ENCODE measurements around the gene EIF2A. TPM values are rescaled to one million over a fixed set of nuclear protein-coding genes. Genes with fewer than 3 reads are reported as not detected.
"Not testable (repeated sequence)": the region's sequence is repeated elsewhere in the genome, so short reads cannot be mapped to it uniquely, and the experiment has no call there.

The EIF2A gene
- total RNA-seq, 4 donors from 2014 or later, result 98.4 to 178 (median 140) TPM

- WGBS, 2 donors (ENCODE audit: low coverage in 1 of 2), result 46 to 53% methylated on average over 3 of the region's 4 CpGs
- no peak for ATAC-seq
These were observed 53.2 kb downstream of the EIF2A start for GRCh38 chr3:150599611-150600297.

GRCh38 chr3:150600647-150601530 is 54.3 kb downstream of the EIF2A start:
- H3K27ac ChIP-seq, H3K27me3 ChIP-seq, H3K4me3 ChIP-seq, H3K36me3 ChIP-seq, ATAC-seq, H3K9me3 ChIP-seq: not testable (repeated sequence)
- H3K4me1 ChIP-seq, result peaks cover 0 to 30% (median 8%) of the 10 kb centered on the region in 3 donors
- 94% methylated on average over 4 to 10 of the region's 13 CpGs for WGBS, 2 donors (ENCODE audit: low coverage in 1 of 2)

More at GRCh38 chr3:150599611-150600297, 53.2 kb downstream of the EIF2A start:
- no peak overlapping the region for H3K4me3 ChIP-seq
- H3K4me1 ChIP-seq, result peaks cover 0 to 19% (median 6%) of the 10 kb centered on the region in 3 donors
- no peaks in the 10 kb centered on the region for H3K27me3 ChIP-seq
- H3K36me3 ChIP-seq, result no peaks in the 10 kb centered on the region
- no peak overlapping the region for H3K27ac ChIP-seq
- H3K9me3 ChIP-seq, result no peaks in the 10 kb centered on the region
- no peak for TF ChIP-seq POLR2A (IDR thresholded peaks at IDR 0.05)
- no peak for TF ChIP-seq POLR2AphosphoS5 (IDR thresholded peaks at IDR 0.05)
- TF ChIP-seq CTCF (IDR thresholded peaks at IDR 0.05), result no peak
- no peak for TF ChIP-seq EP300 (IDR thresholded peaks at IDR 0.05)

DNA sequence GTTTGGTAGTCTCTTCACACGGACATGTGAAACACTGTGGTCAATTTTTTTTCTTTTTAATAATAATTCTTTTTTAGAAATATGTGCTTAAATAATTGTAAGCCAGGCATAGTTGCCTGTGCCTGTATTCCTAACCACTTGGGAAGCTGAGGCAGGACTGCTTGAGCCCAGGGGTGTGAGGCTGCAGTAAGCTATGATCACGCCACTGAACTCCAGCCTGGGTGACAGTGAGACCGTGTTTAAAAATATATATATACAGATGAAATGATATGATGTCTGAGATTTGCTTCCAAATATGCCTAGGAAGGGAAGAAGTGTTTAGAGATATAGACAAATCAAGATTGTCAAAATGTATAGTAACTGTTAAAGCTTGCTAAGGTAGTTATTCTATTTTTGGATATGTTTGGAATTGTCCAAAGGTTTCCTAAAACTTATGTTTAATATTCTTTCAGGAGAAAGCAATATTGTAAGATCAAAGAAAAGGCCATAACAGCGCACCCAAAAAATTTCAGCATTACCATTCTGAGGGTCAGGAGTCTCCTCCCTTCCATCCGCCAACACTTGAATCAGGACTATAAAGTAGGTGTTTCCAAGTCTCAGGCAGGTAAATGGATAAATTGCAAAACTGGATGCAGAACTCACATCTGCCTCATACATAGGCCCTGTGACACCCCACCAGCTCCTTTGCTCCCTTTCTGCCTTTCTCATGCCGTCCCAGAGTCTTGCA is 56.0 kb downstream of the EIF2A start:
- peaks cover 0 to 46% (median 8%) of the 10 kb centered on the region in 3 donors for H3K4me1 ChIP-seq
- H3K4me3 ChIP-seq, result peak overlapping the region; percentile 80 to 85
- H3K9me3 ChIP-seq, result no peaks in the 10 kb centered on the region
- H3K27ac ChIP-seq, result peak overlapping the region; percentile 39 to 96 (median 94)
- 20 to 23% methylated on average over 4 to 6 of the region's 6 CpGs for WGBS, 2 donors (ENCODE audit: low coverage in 1 of 2)
- TF ChIP-seq CTCF (IDR thresholded peaks at IDR 0.05), result no peak
- no peak for TF ChIP-seq EP300 (IDR thresholded peaks at IDR 0.05)
- no peak for TF ChIP-seq POLR2AphosphoS5 (IDR thresholded peaks at IDR 0.05)
- no peak for TF ChIP-seq POLR2A (IDR thresholded peaks at IDR 0.05)
- peak; percentile 6 for ATAC-seq
- H3K27me3 ChIP-seq, result no peaks in the 10 kb centered on the region
- H3K36me3 ChIP-seq, result no peaks in the 10 kb centered on the region

DNA sequence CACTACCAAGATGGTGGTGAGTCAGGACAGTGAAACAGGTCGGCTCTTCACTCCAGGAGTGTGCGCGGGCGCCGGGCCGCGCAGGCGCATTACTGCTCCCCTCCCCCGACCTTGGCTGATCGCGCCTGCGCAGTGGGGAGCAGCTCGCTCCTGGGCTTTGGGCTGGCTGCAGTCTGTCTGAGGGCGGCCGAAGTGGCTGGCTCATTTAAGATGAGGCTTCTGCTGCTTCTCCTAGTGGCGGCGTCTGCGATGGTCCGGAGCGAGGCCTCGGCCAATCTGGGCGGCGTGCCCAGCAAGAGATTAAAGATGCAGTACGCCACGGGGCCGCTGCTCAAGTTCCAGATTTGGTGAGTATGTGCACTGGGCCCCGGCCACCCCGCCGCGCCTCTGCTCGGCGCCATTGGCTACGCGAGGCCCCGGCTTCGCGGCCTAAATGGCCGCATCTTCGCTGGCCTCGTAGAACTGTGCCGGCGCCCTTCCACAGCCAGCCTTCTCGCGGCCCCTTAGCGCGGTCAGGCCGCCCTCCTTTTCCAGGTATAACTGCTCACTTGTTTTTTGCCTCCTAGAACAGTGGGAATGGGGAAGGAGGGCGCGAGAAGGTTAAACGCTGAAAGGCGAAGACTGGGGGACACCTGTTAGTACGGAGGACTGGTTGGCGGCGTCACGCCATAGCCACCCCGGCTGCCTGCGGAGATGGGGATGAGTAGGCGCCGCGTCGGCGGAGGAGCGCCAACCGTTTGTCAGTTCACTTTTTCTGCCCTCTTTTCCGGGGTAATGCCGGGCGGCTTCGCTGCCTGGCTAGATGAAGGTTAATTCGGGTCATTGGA is 56.8 kb downstream of the EIF2A start, which contains the start of gene SELENOT:
Gene SELENOT, plus strand, starts transcription at position 169 of the 827 bp plus-strand sequence. Its CDS starts 42 bp downstream, at position 211.
- TF ChIP-seq CTCF (IDR thresholded peaks at IDR 0.05), result peak in 3 of 4 experiments; percentile 34 to 63 (median 49)
- peak; percentile 89 to 95 for TF ChIP-seq POLR2A (IDR thresholded peaks at IDR 0.05)
- no peak for TF ChIP-seq EP300 (IDR thresholded peaks at IDR 0.05)
- TF ChIP-seq POLR2AphosphoS5 (IDR thresholded peaks at IDR 0.05), result peak; percentile 93
- ATAC-seq, result peak; percentile 99
- no peaks in the 10 kb centered on the region for H3K27me3 ChIP-seq
- no peaks in the 10 kb centered on the region for H3K36me3 ChIP-seq
- 0% methylated on average over 17 to 21 of the region's 69 CpGs for WGBS, 2 donors (ENCODE audit: low coverage in 1 of 2)
- peak within 1 kb of the TSS; percentile 80 to 85 for H3K4me3 ChIP-seq
- H3K9me3 ChIP-seq, result no peaks in the 10 kb centered on the region
- H3K27ac ChIP-seq, result peak within 1 kb of the TSS; percentile 90 to 96 (median 94)
- peaks cover 0 to 54% (median 8%) of the 10 kb centered on the region in 3 donors for H3K4me1 ChIP-seq

Measured in gastroesophageal sphincter (tissue), 4 donors.